ENCODE results near the gene SLC6A6.
"Not testable (repeated sequence)": the region's sequence is repeated elsewhere in the genome, so short reads cannot be mapped to it uniquely, and the experiment has no call there.

The SLC6A6 gene

DNA sequence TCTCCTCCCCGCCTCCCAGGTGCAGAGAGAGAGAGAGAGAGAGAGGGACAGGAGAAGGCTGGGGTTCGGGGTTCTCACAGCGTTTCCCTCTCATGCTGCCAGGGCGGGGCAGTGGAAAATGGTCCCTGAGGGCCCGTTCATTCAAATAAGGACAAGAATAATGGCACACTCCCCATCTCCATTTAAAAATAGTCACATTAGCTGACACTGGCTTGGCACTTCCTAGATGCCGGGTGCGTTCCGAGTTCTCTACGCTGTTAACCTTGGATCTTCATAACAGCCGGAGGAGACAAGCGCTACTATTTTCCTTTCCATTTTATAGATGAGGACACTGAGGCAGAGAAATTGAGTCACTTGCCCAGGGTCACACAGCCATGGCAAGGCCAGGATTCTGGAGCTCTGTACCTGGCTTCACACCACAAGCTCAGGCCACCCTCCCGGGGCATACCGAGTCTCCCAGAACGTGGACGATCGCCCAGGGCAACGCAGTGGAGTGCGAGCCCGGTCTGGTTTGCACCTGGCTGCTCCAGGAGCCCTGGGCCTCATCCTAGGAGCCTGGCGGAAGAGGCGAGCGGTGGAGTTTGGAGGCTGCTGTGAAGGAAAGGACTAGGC is 608 bp upstream of the SLC6A6 start:
- DNase-seq: no peak

GRCh38 chr3:14403619-14404155 is 1.3 kb downstream of the SLC6A6 start:
- DNase-seq: no peak

- DNase-seq: no peak
Observed at GRCh38 chr3:14404186-14404585, 1.8 kb downstream of the SLC6A6 start.

GRCh38 chr3:14404631-14405359 is 2.4 kb downstream of the SLC6A6 start:
- DNase-seq: no peak

DNA sequence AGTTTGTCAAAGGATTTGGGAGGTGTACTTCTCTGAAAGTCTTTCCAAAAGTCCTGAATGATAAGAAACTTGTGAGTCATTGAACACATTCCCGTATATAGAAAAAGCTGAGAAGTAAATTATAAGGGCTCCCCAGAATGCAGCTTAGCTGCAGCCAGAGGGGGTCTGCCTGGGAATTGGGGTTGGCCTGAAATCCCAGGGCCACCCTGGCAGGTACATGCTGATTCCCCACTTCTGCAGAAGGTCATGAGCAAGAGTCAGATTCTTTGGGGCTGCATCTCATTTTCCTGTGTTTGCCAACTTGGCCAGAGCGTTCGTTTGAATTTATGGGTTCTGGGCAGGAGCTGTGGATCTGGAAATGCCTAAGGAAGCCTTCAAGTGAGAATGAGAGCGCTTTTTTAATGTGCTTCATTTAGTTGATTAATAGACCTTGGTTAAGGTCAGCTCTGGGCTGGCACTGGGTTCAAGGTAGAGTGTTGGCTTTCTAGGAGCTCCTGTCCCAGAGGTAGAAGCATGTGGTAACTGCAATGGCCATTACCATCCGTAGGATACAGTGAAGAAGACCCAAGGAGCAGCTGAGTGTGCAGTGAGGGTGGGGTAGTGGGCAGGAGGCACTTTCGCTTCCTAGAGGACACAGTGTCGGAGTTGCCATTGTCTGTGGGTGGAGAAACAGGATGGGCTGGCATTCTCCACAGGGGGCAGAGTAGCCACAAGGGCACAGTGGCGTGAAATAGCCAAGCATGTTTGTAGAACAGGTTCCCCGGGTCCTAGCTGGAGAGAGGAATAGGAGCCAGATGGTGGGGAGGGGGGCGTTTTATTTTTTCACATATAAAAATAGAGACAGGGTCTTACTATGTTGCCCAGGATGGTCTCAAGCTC is 3.2 kb downstream of the SLC6A6 start:
- DNase-seq: no peak

DNA sequence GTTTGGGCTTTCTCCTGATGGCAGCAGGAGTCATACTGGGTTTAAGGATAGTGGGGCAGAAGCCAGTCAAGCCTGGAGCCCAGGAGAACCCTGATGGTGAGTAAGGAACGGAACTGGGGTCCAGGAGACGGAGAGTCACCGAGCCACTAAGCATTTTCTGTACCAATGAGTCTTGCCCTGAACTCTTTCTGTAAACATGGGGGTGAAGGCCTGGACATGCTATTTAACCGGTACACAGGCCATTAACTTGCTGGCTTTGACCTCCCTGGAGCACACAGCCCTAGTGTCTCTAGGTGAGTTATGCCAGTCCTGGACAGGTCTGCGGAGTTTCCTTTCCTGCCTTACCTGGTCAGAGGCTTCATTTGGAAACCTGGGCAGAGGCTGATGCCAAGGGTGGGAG is 3.9 kb downstream of the SLC6A6 start:
- DNase-seq: no peak

GRCh38 chr3:14406766-14407165 is 4.4 kb downstream of the SLC6A6 start:
- no peak for DNase-seq

- no peak for DNase-seq
Observed at GRCh38 chr3:14407203-14407602, 4.8 kb downstream of the SLC6A6 start.

DNA sequence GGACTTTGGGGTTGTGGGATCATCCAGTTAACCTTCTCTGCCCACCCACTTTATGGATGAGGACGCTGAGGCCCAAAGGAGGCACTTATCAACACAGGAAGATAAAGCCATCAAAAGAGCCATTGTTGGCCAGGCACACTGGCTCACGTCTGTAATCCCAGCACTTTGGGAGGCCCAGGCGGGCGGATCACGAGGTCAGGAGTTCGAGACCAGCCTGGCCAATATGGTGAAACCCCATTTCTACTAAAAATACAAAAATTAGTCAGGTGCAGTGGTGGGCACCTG is 7.3 kb downstream of the SLC6A6 start:
- DNase-seq: not testable (repeated sequence)

DNA sequence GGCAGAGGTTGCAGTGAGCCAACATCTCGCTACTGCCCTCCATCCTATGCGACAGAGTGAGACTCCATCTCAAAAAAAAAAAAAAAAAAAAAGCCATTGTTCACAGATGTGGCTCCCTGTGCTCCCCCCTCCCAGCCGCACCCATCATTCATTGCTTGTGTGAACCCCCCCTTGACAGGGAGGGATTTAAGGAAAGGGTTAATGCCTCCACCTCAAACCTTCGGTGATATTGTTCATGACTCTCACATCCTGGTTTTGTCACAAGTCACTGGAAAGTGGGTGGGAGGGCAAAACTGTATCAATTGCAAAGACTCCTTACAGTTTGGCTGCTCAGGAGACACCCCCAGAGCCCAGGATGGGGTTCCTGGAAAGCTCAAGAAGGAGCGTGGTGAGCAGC is 7.7 kb downstream of the SLC6A6 start:
- no peak for DNase-seq

GRCh38 chr3:14410503-14411165 is 8.2 kb downstream of the SLC6A6 start:
- DNase-seq: peak in 1 of 5 experiments; percentile 80

DNA sequence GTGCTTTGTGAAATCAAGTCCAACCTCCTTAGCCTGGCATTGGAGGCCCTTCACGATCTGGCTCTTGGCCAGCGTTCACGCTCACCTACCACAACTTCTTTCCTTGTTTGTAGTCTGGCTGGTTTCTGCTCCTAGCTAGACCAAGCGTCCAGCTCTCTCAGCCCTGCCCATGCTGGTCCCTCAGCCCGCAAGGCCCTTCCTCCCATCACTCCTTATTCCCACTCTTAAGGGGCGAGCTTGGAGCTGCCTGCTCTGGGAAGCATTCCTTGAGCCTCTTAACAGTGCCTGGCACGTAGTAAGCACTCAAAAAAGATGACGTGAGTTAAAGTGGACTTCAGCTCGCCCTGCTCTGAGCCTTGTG is 8.7 kb downstream of the SLC6A6 start:
- DNase-seq: no peak

DNA sequence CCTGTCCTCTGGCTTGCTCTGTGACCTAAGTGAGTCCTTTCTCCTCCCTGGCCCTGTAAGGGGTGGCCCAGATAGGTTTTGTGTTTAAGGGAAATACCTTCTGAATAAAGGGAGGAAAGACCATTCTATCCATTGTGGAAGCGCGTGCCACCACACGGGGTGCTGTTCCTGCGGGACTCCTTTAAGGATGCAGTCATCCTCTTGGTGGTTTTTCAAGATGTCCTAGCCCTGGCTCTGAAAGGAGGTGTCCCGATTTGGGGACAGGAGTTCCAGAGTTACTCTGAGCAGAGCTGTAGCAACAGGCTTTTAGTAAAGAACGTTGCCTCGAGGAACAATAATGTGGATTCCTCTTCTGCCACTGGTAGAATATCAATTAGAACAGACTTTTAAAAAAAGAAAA is 9.6 kb downstream of the SLC6A6 start:
- DNase-seq: no peak

- no peak for DNase-seq
Observed at GRCh38 chr3:14412831-14413380, 10.5 kb downstream of the SLC6A6 start.

- no peak for DNase-seq
Observed at GRCh38 chr3:14413381-14414071, 11.1 kb downstream of the SLC6A6 start.

- DNase-seq: no peak
Observed at GRCh38 chr3:14414846-14415464, 12.5 kb downstream of the SLC6A6 start.

- DNase-seq: no peak
Observed at GRCh38 chr3:14415501-14415900, 13.1 kb downstream of the SLC6A6 start.

DNA sequence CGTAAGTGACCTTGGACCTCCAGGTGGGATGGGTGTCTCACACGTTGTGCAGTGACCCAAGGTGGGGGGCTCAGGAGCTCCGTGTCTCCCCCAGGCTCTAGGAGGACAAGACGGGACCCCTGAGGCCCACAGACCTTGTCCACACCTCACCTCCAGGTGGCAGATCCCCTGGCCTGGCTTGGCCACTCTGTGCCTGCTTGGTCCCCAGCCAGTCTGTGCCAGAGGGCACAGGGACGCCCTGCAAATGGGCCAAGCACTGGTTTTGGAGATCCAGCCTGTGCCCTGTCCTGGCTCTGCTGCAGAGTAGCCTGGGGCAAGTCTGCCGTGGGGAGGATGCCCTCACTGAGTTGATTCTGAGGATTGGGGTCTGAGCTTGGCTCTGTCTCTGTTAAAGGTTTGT is 14.0 kb downstream of the SLC6A6 start:
- no peak for DNase-seq

GRCh38 chr3:14418296-14419250 is 16.2 kb downstream of the SLC6A6 start:
- DNase-seq: no peak

All from T-helper 2 cell (primary cell).